ENCODE results near the gene KLF6. TPM values are rescaled to one million over a fixed set of nuclear protein-coding genes. Genes with fewer than 3 reads are reported as not detected.

Gene KLF6
- total and polyA plus RNA-seq, 9 of the 15 experiments (the other 6 are each of a cell fraction or from before 2014, with no cell fraction given): 3.2 to 23.9 (median 8.0) TPM

- TF ChIP-seq REST (IDR thresholded peaks at IDR 0.05; ENCODE audit: borderline replicate concordance) (no peak; the same call in 1 of the 2 replicates), REST (CRISPR knock-in tag; IDR thresholded peaks at IDR 0.05; ENCODE audit: low read depth) (no peak), TRIM25 (IDR thresholded peaks at IDR 0.05; ENCODE audit: borderline replicate concordance) (no peak), ZBTB17 (CRISPR knock-in tag; IDR thresholded peaks at IDR 0.05) (no peak), USF1 (CRISPR knock-in tag; IDR thresholded peaks at IDR 0.05) (no peak), ETS1 (conservative IDR thresholded peaks at IDR 0.05; ENCODE audit: control insufficient read depth, low read depth, low read length) (no peak), ATF3 (IDR thresholded peaks at IDR 0.05) (no peak), ATF3 (CRISPR knock-in tag; conservative IDR thresholded peaks at IDR 0.05) (no peak), DACH1 (IDR thresholded peaks at IDR 0.05; ENCODE audit: partially characterized antibody) (no peak), GTF2F1 (IDR thresholded peaks at IDR 0.05; ENCODE audit: low read depth, low read length) (0 out of 2 replicates have a peak, but pooled peaks have one; percentile 56)
- TF ChIP-seq, protein P1, sequence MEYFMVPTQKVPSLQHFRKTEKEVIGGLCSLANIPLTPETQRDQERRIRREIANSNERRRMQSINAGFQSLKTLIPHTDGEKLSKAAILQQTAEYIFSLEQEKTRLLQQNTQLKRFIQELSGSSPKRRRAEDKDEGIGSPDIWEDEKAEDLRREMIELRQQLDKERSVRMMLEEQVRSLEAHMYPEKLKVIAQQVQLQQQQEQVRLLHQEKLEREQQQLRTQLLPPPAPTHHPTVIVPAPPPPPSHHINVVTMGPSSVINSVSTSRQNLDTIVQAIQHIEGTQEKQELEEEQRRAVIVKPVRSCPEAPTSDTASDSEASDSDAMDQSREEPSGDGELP (CRISPR knock-in tag; IDR thresholded peaks at IDR 0.05; ENCODE audit: borderline replicate concordance): peak; percentile 49; the same call in 1 of the 2 replicates
- TF ChIP-seq, protein P2, sequence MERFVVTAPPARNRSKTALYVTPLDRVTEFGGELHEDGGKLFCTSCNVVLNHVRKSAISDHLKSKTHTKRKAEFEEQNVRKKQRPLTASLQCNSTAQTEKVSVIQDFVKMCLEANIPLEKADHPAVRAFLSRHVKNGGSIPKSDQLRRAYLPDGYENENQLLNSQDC (CRISPR knock-in tag; IDR thresholded peaks at IDR 0.05): 0 out of 2 replicates have a peak, but pooled peaks have one; percentile 23
Observed at GRCh38 chr10:3786295-3787015, 1.4 kb upstream of the KLF6 start (continued).

Data from K562 (cell line).